Right lobe of liver (tissue), 6 donors: Measurements from ENCODE around the gene UBE2O. TPM values are rescaled to one million over a fixed set of nuclear protein-coding genes. Genes with fewer than 3 reads are reported as not detected.

Source experiments
- ATAC-seq, 4 donors: fragments of 200-7000 bp; cut with Tn5 transposase; one replicate each; pipeline ENCODE4 v1.9.1; 2020; ENCODE audit warnings: mild to moderate bottlenecking in 4 of 4, moderate library complexity in 4 of 4
- DNase-seq, 3 donors: peaks; one replicate each; pipeline ENCODE4 v3.0.0-alpha.2; 2020
- H3K27ac ChIP-seq, 3 donors: fragments of 200-600 bp; one replicate each; pipeline ENCODE4 v1.8.0; 2022
- H3K27me3 ChIP-seq, 2 donors: fragments of 200-600 bp; one replicate each; pipeline ENCODE4 v1.8.0; 2022
- H3K36me3 ChIP-seq, 4 donors: fragments of 200-600 bp; sonication (generic) in 1 of 4; one replicate each; pipeline versions ENCODE4 v1.5.1 to v1.8.0; 2017 to 2022; ENCODE audit warnings: control low read depth in 1 of 4
- H3K4me1 ChIP-seq, 4 donors: fragments of 200-600 bp; sonication (generic) in 1 of 4; one replicate each; pipeline versions ENCODE4 v1.5.1 to v1.8.0; 2017 to 2022; ENCODE audit warnings: control low read depth in 1 of 4
- H3K4me3 ChIP-seq, 3 donors: fragments of 200-600 bp; one replicate each; pipeline ENCODE4 v1.8.0; 2022
- H3K9me3 ChIP-seq, 4 donors: fragments of 200-600 bp; sonication (generic) in 1 of 4; one replicate each; pipeline versions ENCODE4 v1.5.1 to v1.8.0; 2017 to 2022; ENCODE audit warnings: control low read depth in 1 of 4
- CTCF ChIP-seq, 4 donors: fragments of 200-600 bp in 3 of 4; fragments of 450-650 bp in 1 of 4; IDR thresholded peaks; one replicate each; pipeline versions ENCODE4 v1.5.1 to v1.8.0; 2016 to 2022; ENCODE audit warnings: antibody characterized with exemption in 4 of 4, mild to moderate bottlenecking in 2 of 4
- POLR2A ChIP-seq: fragments of 450-650 bp; IDR thresholded peaks from one replicate; pipeline ENCODE4 v1.6.1; 2017; ENCODE audit warnings: antibody characterized with exemption, mild to moderate bottlenecking
- WGBS: methylation state at CpG from one replicate; pipeline ENCODE4 v1.1.6; 2018; ENCODE audit warnings: low coverage, low lambda C conversion rate; ENCODE audit not compliant: insufficient coverage; ENCODE audit errors: missing lambda C conversion rate; 5-methylcytosine and 5-hydroxymethylcytosine counted together
- intact Hi-C, 2 donors: fragments of 100-400 bp; cut with DNase I; formaldehyde crosslinking; loops; one replicate each; pipeline versions ENCODE4 v1.11.2 to v1.14.1; 2022
- total RNA-seq, 6 experiments: library from RNA; depleted of rRNA in 2 of 6; stranded (reverse); fragments of >200 nt in 2 of 6; fragmentation: NEBNext Ultra II Directional in 3 of 6; extraction: Animal tissue kit (Norgen Biotek cat#: 25700) in 3 of 6; gene quantifications; one replicate each; pipeline versions ENCODE4 v1.1.0 to v1.2.4, GENCODE V29; 2016 to 2023
- donor health status: DM: no; HTN: yes; CAD: no.
- donor health status: DM: no; HTN: no; CAD: no.
- donor health status: DM: no; HTN: no; CAD: no.
- donor health status: DM: no; HTN: yes; CAD: no.
- donor health status: DM: no; HTN: yes; CAD: no.

Gene UBE2O
- total RNA-seq, 6 experiments from 2014 or later = 10.0 to 12.9 (median 12.0) TPM

DNA sequence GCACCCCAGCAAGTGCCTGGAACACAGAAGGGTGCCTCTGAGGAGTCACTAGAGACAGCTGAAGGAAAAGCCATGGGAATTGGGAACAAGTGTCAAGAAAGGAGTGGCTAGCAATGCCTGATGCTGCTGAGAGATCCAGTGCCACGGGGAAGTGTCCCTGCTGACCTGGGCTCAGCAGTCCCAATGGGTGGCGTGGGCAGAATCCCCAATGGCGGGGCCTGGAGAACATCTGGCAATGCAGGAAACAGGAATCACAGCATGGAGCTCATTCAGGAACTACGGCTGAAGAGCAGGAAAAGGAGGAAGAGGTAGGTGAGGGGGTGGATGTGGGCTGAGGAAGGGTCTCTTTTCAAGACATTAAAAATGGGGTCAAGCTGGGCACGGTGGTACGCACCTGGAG lies 30.1 kb downstream of the UBE2O start:
- no peaks in the 10 kb centered on the region for H3K9me3 ChIP-seq
- 92% methylated on average over 5 of the region's 6 CpGs for WGBS
- no peaks in the 10 kb centered on the region for H3K36me3 ChIP-seq
- no peak for DNase-seq
- no peak overlapping the region for H3K27ac ChIP-seq
- H3K27me3 ChIP-seq = no peaks in the 10 kb centered on the region
- TF ChIP-seq POLR2A (no peak), CTCF (IDR thresholded peaks at IDR 0.05) (no peak)
- intact Hi-C loops = no loop called here
- ATAC-seq = no peak
- H3K4me3 ChIP-seq = no peak overlapping the region
- H3K4me1 ChIP-seq = peaks cover 0 to 5% (median 0%) of the 10 kb centered on the region in 4 donors

- Histone ChIP-seq H3K4me3 (no peak overlapping the region), H3K4me1 (peaks cover 0 to under 1% (median 0%) of the 10 kb centered on the region in 4 donors), H3K27me3 (no peaks in the 10 kb centered on the region), H3K27ac (no peak overlapping the region), H3K36me3 (no peaks in the 10 kb centered on the region), H3K9me3 (no peaks in the 10 kb centered on the region)
- intact Hi-C loops = no loop called here
- WGBS = 100% methylated on average over 3 of the region's 8 CpGs
- no peak for DNase-seq
- TF ChIP-seq POLR2A (no peak), CTCF (IDR thresholded peaks at IDR 0.05) (no peak)
- no peak for ATAC-seq
Measured at GRCh38 chr17:76422406-76422805, 30.5 kb downstream of the UBE2O start.

- DNase-seq (no peak), ATAC-seq (peak; percentile 33 to 46 (median 39))
- no peak overlapping the region for H3K4me3 ChIP-seq
- no peaks in the 10 kb centered on the region for H3K36me3 ChIP-seq
- H3K27ac ChIP-seq = no peak overlapping the region
- no peaks in the 10 kb centered on the region for H3K9me3 ChIP-seq
- no peaks in the 10 kb centered on the region for H3K4me1 ChIP-seq
- 81% methylated on average over 6 of the region's 7 CpGs for WGBS
- intact Hi-C loops = no loop called here
- TF ChIP-seq CTCF (IDR thresholded peaks at IDR 0.05) = no peak
- TF ChIP-seq POLR2A = no peak
- no peaks in the 10 kb centered on the region for H3K27me3 ChIP-seq
Measured at GRCh38 chr17:76421044-76421407, 31.9 kb downstream of the UBE2O start.

DNA sequence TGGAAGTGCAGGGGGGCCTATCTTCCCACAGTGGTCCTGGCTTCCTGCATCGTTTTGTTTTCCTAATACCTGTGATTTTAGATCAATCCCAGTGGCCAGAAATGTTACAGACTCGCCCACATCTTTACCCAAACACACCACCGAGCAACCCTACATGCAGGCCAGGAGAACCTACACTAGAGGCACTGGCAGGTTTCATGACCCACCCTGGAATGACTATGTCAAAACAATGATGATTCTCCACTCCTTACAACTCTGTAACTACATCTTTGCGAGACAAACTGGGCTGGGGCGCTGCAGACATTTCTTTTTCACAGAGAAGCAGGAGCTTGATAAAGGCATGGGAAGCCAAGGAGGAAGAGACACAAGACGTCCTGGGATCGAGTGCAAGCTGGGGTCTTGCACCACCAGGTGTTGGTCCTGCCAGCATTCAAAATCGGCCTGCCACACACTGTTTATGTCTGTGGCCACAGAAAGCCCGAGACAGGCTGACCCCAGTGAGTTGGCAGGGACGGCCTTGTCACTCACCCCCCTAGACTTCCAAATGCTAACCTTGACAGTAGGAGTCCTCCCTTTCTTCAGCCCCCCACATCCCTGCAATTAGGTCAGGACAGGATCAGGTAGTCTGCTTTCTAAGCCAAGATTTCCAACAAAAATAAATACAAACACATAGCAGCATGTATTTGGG lies 32.5 kb downstream of the UBE2O start:
- intact Hi-C loops = no loop called here
- DNase-seq (no peak), ATAC-seq (no peak)
- H3K4me1 ChIP-seq = no peaks in the 10 kb centered on the region
- 100% methylated on average over 1 of the region's 10 CpGs for WGBS
- TF ChIP-seq POLR2A (no peak), CTCF (IDR thresholded peaks at IDR 0.05) (no peak)
- H3K36me3 ChIP-seq = no peaks in the 10 kb centered on the region
- no peak overlapping the region for H3K27ac ChIP-seq
- H3K27me3 ChIP-seq = no peaks in the 10 kb centered on the region
- no peaks in the 10 kb centered on the region for H3K9me3 ChIP-seq
- no peak overlapping the region for H3K4me3 ChIP-seq
